HepG2 (cell line): ENCODE results near the gene ZNF227. TPM values are rescaled to one million over a fixed set of nuclear protein-coding genes. Genes with fewer than 3 reads are reported as not detected.
"Not testable (repeated sequence)": the region's sequence is repeated elsewhere in the genome, so short reads cannot be mapped to it uniquely, and the experiment has no call there.

Experiments
- ATAC-seq: fragments of 200-7000 bp; cut with Tn5 transposase; 3 replicates; pipeline ENCODE4 v1.9.1; 2020; ENCODE audit warnings: mild to moderate bottlenecking, moderate library complexity
- BruUV-seq: library from RNA; stranded (reverse); fragments of 400-500 nt; replicated peaks from 2 replicates; lab custom pipeline; 2021; lab: Mats Ljungman, UMichigan
- CTCF ChIA-PET: fragments of 300-600 bp; formaldehyde crosslinking; extraction: SDS; loops from one replicate; lab custom pipeline; 2021; ENCODE audit warnings: low total read pairs, inconsistent platforms, low intra/inter-chr PET ratio; lab: Yijun Ruan, JAX
- POLR2A ChIA-PET: fragments of 350-600 bp; sonication (Branson Sonifier 250); formaldehyde crosslinking; loops from one replicate; lab custom pipeline; 2020; ENCODE audit warnings: antibody characterized with exemption, inconsistent platforms; lab: Yijun Ruan, JAX
- DNase-seq: peaks from one replicate; pipeline ENCODE4 v3.0.0-alpha.2; 2015; ENCODE audit warnings: low spot score
- FAIRE-seq: peaks from 3 replicates; lab custom pipeline; 2011; peaks lifted over from hg19 to GRCh38; lab: Jason Lieb, UNC
- H2AFZ ChIP-seq: one replicate; pipeline ENCODE4 v1.6.1; 2011; ENCODE audit warnings: low read length, inconsistent platforms
- H3K27ac ChIP-seq: fragments of 300-600 bp; 3 replicates; pipeline ENCODE4 v1.8.0; 2011; ENCODE audit warnings: mixed run types, mild to moderate bottlenecking, mixed read lengths, low read length, inconsistent platforms; ENCODE audit not compliant: insufficient read depth; ENCODE audit errors: extremely low read length
- H3K27me3 ChIP-seq, 2 experiments: fragments of 200-600 bp in 1 of 2; 2 replicates in 1 of 2; 3 replicates in 1 of 2; pipeline versions ENCODE4 v1.6.0 to v1.8.0; 2011; ENCODE audit warnings: low read length in 2 of 2, mild to moderate bottlenecking in 2 of 2, moderate library complexity in 2 of 2, inconsistent platforms in 1 of 2; ENCODE audit not compliant: insufficient read depth in 2 of 2, control insufficient read depth in 1 of 2
- H3K36me3 ChIP-seq, 2 experiments: fragments of 200-600 bp in 1 of 2; replicated peaks in 1 of 2; 2 replicates in 1 of 2; 3 replicates in 1 of 2; pipeline versions ENCODE4 v1.5.1 to v1.8.0; 2011; ENCODE audit warnings: low read length in 2 of 2, inconsistent platforms in 1 of 2; ENCODE audit not compliant: insufficient read depth in 2 of 2, control insufficient read depth in 1 of 2
- H3K4me1 ChIP-seq: 2 replicates; pipeline ENCODE4 v1.5.1; 2012; ENCODE audit warnings: low read length, inconsistent platforms; ENCODE audit not compliant: insufficient read depth
- H3K4me2 ChIP-seq: 2 replicates; pipeline ENCODE4 v1.6.0; 2011; ENCODE audit warnings: low read depth, low read length, inconsistent platforms
- H3K4me3 ChIP-seq, 3 experiments: fragments of 200-600 bp in 1 of 3; sonication (generic), shearing (Covaris generic) in 1 of 3; replicated peaks in 1 of 3; 2 replicates each; pipeline ENCODE4 v1.5.1; 2011 to 2016; ENCODE audit warnings: low read length in 3 of 3, inconsistent platforms in 2 of 3, low read depth in 2 of 3, mild to moderate bottlenecking in 2 of 3, control low read depth in 1 of 3, mixed read lengths in 1 of 3; ENCODE audit not compliant: insufficient read depth in 1 of 3
- H3K79me2 ChIP-seq: one replicate; pipeline ENCODE4 v1.6.1; 2011; ENCODE audit warnings: low read length, inconsistent platforms; ENCODE audit not compliant: insufficient read depth
- H3K9ac ChIP-seq: 2 replicates; pipeline ENCODE4 v1.6.0; 2011; ENCODE audit warnings: mild to moderate bottlenecking, low read depth, low read length, inconsistent platforms; ENCODE audit not compliant: insufficient read depth
- H3K9me3 ChIP-seq: 2 replicates; pipeline ENCODE4 v1.5.1; 2012; ENCODE audit warnings: mild to moderate bottlenecking, low read length
- H4K20me1 ChIP-seq: 2 replicates; pipeline ENCODE4 v1.6.0; 2011; ENCODE audit warnings: inconsistent platforms, mild to moderate bottlenecking, low read length, moderate library complexity; ENCODE audit not compliant: insufficient read depth
- HHEX ChIP-seq: IDR thresholded peaks from 2 replicates; pipeline ENCODE4 v1.6.1; 2016; ENCODE audit warnings: control low read depth
- IRF2 ChIP-seq: IDR thresholded peaks from 2 replicates; pipeline ENCODE4 v1.6.1; 2018; ENCODE audit warnings: missing genetic modification reagents, missing compliant biosample characterization
- ISL2 ChIP-seq: sonication (generic); formaldehyde crosslinking; IDR thresholded peaks from 2 replicates; pipeline ENCODE4 v1.5.0; 2020; ENCODE audit warnings: missing genetic modification reagents
- ZBTB26 ChIP-seq: IDR thresholded peaks from 2 replicates; pipeline ENCODE4 v1.6.1; 2016; ENCODE audit warnings: missing compliant biosample characterization, missing genetic modification reagents, borderline replicate concordance
- ZNF350 ChIP-seq: sonication (generic); formaldehyde crosslinking; IDR thresholded peaks from 2 replicates; pipeline ENCODE4 v1.4.0; 2020; ENCODE audit warnings: mild to moderate bottlenecking, low read depth, missing genetic modification reagents, borderline replicate concordance
- ZNF501 ChIP-seq: sonication (generic); formaldehyde crosslinking; IDR thresholded peaks from 2 replicates; pipeline ENCODE4 v1.5.1; 2020; ENCODE audit warnings: mild to moderate bottlenecking, moderate library complexity, missing genetic modification reagents
- WGBS: methylation state at CpG from one replicate; pipeline ENCODE4 v1.1.6; 2017; ENCODE audit warnings: low lambda C conversion rate; 5-methylcytosine and 5-hydroxymethylcytosine counted together
- in situ Hi-C: cut with HindIII; loops from 2 replicates; pipeline ENCODE4 v1.10.0; 2017; ENCODE audit warnings: low pct_unique_long_range_greater_than_20kb; ENCODE audit not compliant: extremely low pct_ligation_motif_present
- intact Hi-C: fragments of 100-400 bp; cut with micrococcal nuclease; formaldehyde crosslinking; loops from one replicate; pipeline ENCODE4 v1.10.0; 2022; ENCODE audit not compliant: unreplicated experiment
- polyA plus RNA-seq, 8 experiments: library from polyadenylated mRNA; depleted of rRNA in 3 of 8; stranded (reverse) in 7 of 8; unstranded in 1 of 8; fragments of >200 nt; fragmentation: Illumina TruSeq in 4 of 8; extraction: Trizol in 4 of 8; gene quantifications; 2 replicates each; pipeline versions ENCODE4 v1.2.1 to v1.2.3, GENCODE V29; 2011 to 2016; ENCODE audit warnings: low read depth in 4 of 8, missing spikeins in 1 of 8, mixed read lengths in 1 of 8; ENCODE audit not compliant: insufficient read depth in 1 of 8
- total RNA-seq, 5 experiments: library from RNA; depleted of rRNA; stranded (reverse); fragments of >200 nt; fragmentation: Illumina TruSeq; extraction: Trizol; gene quantifications; 2 replicates each; pipeline ENCODE4 v1.2.3, GENCODE V29; 2016; ENCODE audit warnings: low read depth in 1 of 5

Gene ZNF227
- total and polyA plus RNA-seq, 2 of the 13 experiments (the other 11 are each of a cell fraction or from before 2014, with no cell fraction given), result 3.1 to 16.8 TPM

DNA sequence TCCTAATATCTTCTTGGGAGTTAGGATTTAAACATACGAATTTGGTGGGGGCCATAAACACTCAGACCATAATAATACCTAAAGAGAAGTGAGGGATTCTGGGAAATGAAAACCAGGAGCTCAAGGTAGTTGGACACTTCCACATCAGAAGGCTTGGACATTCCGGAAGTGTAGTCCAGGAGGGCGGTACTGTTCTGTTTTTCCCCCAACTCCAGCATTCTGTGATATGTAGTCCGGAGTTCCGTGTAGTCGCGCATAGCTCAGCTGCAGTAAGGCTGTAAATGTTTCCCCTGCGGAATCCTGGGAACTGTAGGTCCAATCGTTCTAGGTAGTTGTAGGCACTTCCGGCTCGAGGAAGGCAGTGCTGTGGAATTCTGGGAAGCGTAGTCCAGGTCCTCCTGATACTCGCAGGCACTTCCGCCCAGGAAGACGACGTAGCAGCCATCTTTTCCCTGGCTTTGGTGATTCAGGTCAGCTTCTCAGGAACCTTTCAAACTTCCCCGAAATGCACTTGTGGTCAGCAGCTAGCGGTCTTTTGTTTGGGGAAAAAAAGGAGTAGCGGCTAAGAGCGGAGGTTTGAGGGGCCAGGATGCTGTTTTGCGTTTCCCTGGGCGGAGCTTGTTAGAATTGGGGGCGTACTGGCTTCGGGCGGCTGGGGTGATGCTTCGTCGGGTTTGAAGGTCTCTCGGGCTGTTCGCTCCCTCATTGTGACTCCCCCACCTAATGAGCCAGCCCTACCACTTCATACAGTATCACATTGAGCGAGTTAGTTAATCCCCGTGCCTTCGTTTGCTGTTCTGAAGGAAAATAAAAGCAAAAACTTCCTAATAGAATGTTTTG, 47.4 kb upstream of the ZNF227 start, which contains the start of gene ZNF226 (continued):
- TF ChIP-seq ISL2 (CRISPR knock-in tag) (peak; percentile 43; the same call in 1 of the 2 replicates), HHEX (no peak), ZNF350 (peak; percentile 75; the same call in 1 of the 2 replicates), IRF2 (peak; percentile 99), ZNF501 (CRISPR knock-in tag) (peak; percentile 89), ZBTB26 (CRISPR knock-in tag) (peak; percentile 84; the same call in 1 of the 2 replicates)
- TF ChIP-seq, all 625 proteins: peak for 167

DNA sequence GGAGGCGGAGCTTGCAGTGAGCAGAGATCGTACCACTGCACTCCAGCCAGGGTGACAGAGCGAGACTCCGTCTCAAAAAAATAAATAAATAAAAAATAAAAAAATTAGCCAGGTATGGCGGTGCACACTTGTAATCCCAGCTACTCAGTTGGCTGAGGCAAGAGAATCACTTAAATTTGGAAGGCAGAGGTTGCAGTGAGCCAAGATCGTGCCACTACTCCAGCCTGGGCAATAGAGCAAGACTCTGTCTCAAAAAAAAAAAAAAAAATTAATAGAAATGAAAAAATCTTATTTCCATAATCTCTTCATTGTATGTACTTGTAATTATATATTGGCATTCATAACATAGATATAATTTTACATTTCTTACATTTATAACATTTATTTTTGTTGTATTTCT, 41.7 kb upstream of the ZNF227 start:
- POLR2A ChIA-PET, H3K9me3 ChIP-seq, H3K79me2 ChIP-seq, H3K9ac ChIP-seq, H4K20me1 ChIP-seq, in situ Hi-C loops, FAIRE-seq, ATAC-seq, H3K27ac ChIP-seq, H3K4me2 ChIP-seq, DNase-seq, H2AFZ ChIP-seq, H3K27me3 ChIP-seq, H3K4me3 ChIP-seq, BruUV-seq, CTCF ChIA-PET, intact Hi-C loops: not testable (repeated sequence)
- Histone ChIP-seq H3K4me1 (peaks cover 12% of the 10 kb centered on the region), H3K36me3 (peaks cover 16 to 54% of the 10 kb centered on the region in 2 experiments)
- 98% methylated on average over 6 of the region's 6 CpGs for WGBS
